A549 (cell line): Measurements from ENCODE around the gene CD300LF. TPM values are rescaled to one million over a fixed set of nuclear protein-coding genes. Genes with fewer than 3 reads are reported as not detected.

Source experiments
- ATAC-seq, 2 experiments: fragments of 200-7000 bp in 1 of 2; fragments of >200 bp in 1 of 2; cut with Nextera tagmentation in 1 of 2; cut with Tn5 transposase in 1 of 2; 3 replicates each; pipeline versions ENCODE4 v1.8.0 to v1.9.1; 2018 to 2020; ENCODE audit warnings: mild to moderate bottlenecking in 1 of 2, moderate library complexity in 1 of 2
- CTCF ChIA-PET: fragments of 300-600 bp; sonication (Branson Sonifier 250); formaldehyde crosslinking; extraction: SDS; loops from one replicate; lab custom pipeline; 2021; ENCODE audit warnings: antibody characterized with exemption, inconsistent platforms; lab: Yijun Ruan, JAX
- POLR2A ChIA-PET: fragments of 350-600 bp; formaldehyde crosslinking; extraction: SDS; loops from one replicate; lab custom pipeline; 2021; ENCODE audit warnings: antibody characterized with exemption, inconsistent platforms; lab: Yijun Ruan, JAX
- DNase-seq, 2 experiments: peaks; one replicate each; pipeline versions ENCODE4 v3.0.0 to v3.0.0-alpha.2; 2011 to 2016; ENCODE audit warnings: low read depth in 1 of 2, low spot score in 1 of 2
- FAIRE-seq: peaks from 2 replicates; lab custom pipeline; 2011; peaks lifted over from hg19 to GRCh38; lab: Jason Lieb, UNC
- H3K27ac ChIP-seq, 2 experiments: fragments of >200 bp; sonication (Bioruptor Twin); formaldehyde crosslinking; 3 replicates each; pipeline ENCODE4 v1.5.1; 2016 to 2017
- H3K4me1 ChIP-seq: fragments of >200 bp; sonication (Bioruptor Twin); formaldehyde crosslinking; 3 replicates; pipeline ENCODE4 v1.6.1; 2016
- H3K4me2 ChIP-seq: fragments of >200 bp; sonication (Bioruptor Twin); formaldehyde crosslinking; 3 replicates; pipeline ENCODE4 v1.6.1; 2016
- H3K4me3 ChIP-seq: fragments of >200 bp; sonication (Bioruptor Twin); formaldehyde crosslinking; 3 replicates; pipeline ENCODE4 v1.5.1; 2016
- H3K9me3 ChIP-seq: fragments of >200 bp; sonication (Bioruptor Twin); formaldehyde crosslinking; 3 replicates; pipeline ENCODE4 v1.6.1; 2016
- BHLHE40 ChIP-seq: IDR thresholded peaks from 2 replicates; pipeline ENCODE4 v1.6.1; 2012; ENCODE audit warnings: low read depth, low read length, inconsistent platforms
- CBX8 ChIP-seq: fragments of 200-600 bp; sonication (generic); IDR thresholded peaks from 2 replicates; pipeline ENCODE4 v1.6.1; 2016
- CEBPB ChIP-seq, 2 experiments: fragments of >200 bp in 1 of 2; sonication (Bioruptor Twin) in 1 of 2; formaldehyde crosslinking in 1 of 2; IDR thresholded peaks; 2 replicates each; pipeline ENCODE4 v1.6.1; 2012 to 2016
- EHF ChIP-seq: fragments of 250-450 bp; sonication (Bioruptor Pico); IDR thresholded peaks from 2 replicates; pipeline ENCODE4 v1.5.0; 2020; ENCODE audit warnings: mild to moderate bottlenecking
- FOSB ChIP-seq: fragments of 250-450 bp; sonication (Bioruptor Pico); IDR thresholded peaks from 2 replicates; pipeline ENCODE4 v1.5.0; 2020; ENCODE audit warnings: mild to moderate bottlenecking, moderate library complexity
- FOSL2 ChIP-seq, 2 experiments: fragments of 450-650 bp in 1 of 2; fragments of >200 bp in 1 of 2; sonication (Bioruptor Twin) in 1 of 2; formaldehyde crosslinking; IDR thresholded peaks; 2 replicates each; pipeline versions ENCODE4 v1.5.0 to v1.6.1; 2016 to 2020; ENCODE audit warnings: mild to moderate bottlenecking in 1 of 2, moderate library complexity in 1 of 2
- HEYL ChIP-seq: fragments of 250-450 bp; sonication (Bioruptor Pico); IDR thresholded peaks from 2 replicates; pipeline ENCODE4 v1.8.0; 2021; ENCODE audit warnings: mild to moderate bottlenecking, moderate library complexity
- HOXB5 ChIP-seq: fragments of 250-450 bp; sonication (Bioruptor Pico); IDR thresholded peaks from 2 replicates; pipeline ENCODE4 v1.5.0; 2020; ENCODE audit warnings: mild to moderate bottlenecking, moderate library complexity
- MAFK ChIP-seq: fragments of 450-650 bp; IDR thresholded peaks from 2 replicates; pipeline ENCODE4 v1.6.1; 2014; ENCODE audit not compliant: partially characterized antibody
- MYC ChIP-seq: IDR thresholded peaks from 2 replicates; pipeline ENCODE4 v1.6.1; 2012; ENCODE audit warnings: mild to moderate bottlenecking, inconsistent platforms, low read length, improper control_type of control experiment, borderline replicate concordance
- NR3C1 ChIP-seq: fragments of >200 bp; sonication (Bioruptor Twin); formaldehyde crosslinking; IDR thresholded peaks from 3 replicates; pipeline ENCODE4 v1.6.1; 2017
- PHF8 ChIP-seq: fragments of 200-600 bp; sonication (generic); IDR thresholded peaks from 2 replicates; pipeline ENCODE4 v1.6.1; 2016; ENCODE audit warnings: low read depth, mild to moderate bottlenecking, antibody characterized with exemption, moderate library complexity, borderline replicate concordance
- POLR2A ChIP-seq: IDR thresholded peaks from 2 replicates; pipeline ENCODE4 v1.6.1; 2012; ENCODE audit warnings: mild to moderate bottlenecking, low read length
- RARB ChIP-seq: fragments of 250-450 bp; sonication (Bioruptor Pico); IDR thresholded peaks from 2 replicates; pipeline ENCODE4 v1.8.0; 2021; ENCODE audit warnings: mild to moderate bottlenecking, moderate library complexity
- RCOR1 ChIP-seq: fragments of 150-350 bp; IDR thresholded peaks from 2 replicates; pipeline ENCODE4 v1.6.1; 2014; ENCODE audit warnings: antibody characterized with exemption, low read length, low read depth
- SMC3 ChIP-seq: fragments of >200 bp; sonication (Bioruptor Twin); formaldehyde crosslinking; IDR thresholded peaks from 3 replicates; pipeline ENCODE4 v1.6.1; 2018; ENCODE audit warnings: inconsistent platforms
- SREBF2 ChIP-seq: fragments of 450-650 bp; IDR thresholded peaks from 2 replicates; pipeline ENCODE4 v1.6.1; 2014; ENCODE audit warnings: mild to moderate bottlenecking, moderate library complexity
- TFCP2L1 ChIP-seq: fragments of 250-450 bp; sonication (Bioruptor Pico); IDR thresholded peaks from 2 replicates; pipeline ENCODE4 v1.5.0; 2021; ENCODE audit warnings: mild to moderate bottlenecking
- TP53 ChIP-seq: fragments of 250-450 bp; sonication (Bioruptor Pico); IDR thresholded peaks from 2 replicates; pipeline ENCODE4 v1.5.0; 2021; ENCODE audit warnings: mild to moderate bottlenecking, moderate library complexity
- WGBS: methylation state at CpG from one replicate; pipeline ENCODE4 v1.1.6; 2017; ENCODE audit errors: missing lambda C conversion rate; 5-methylcytosine and 5-hydroxymethylcytosine counted together
- polyA plus RNA-seq, 4 experiments: library from polyadenylated mRNA; depleted of rRNA in 3 of 4; stranded (reverse); fragments of >200 nt; fragmentation: RNase III in 1 of 4; extraction: RNeasy Plus Mini Kit Qiagen cat#74134 plus additional on column Dnase treatment in 1 of 4; gene quantifications; 2 replicates in 3 of 4; 3 replicates in 1 of 4; pipeline ENCODE4 v1.2.3, GENCODE V29; 2011 to 2017
- TF ChIP-seq, protein P1 (sequence below): fragments of >200 bp; sonication (Bioruptor Twin); formaldehyde crosslinking; IDR thresholded peaks from 3 replicates; pipeline ENCODE4 v1.6.1; 2016
- TF ChIP-seq, protein P2 (sequence below): fragments of 450-650 bp; IDR thresholded peaks from 2 replicates; pipeline ENCODE4 v1.6.1; 2014; ENCODE audit warnings: antibody characterized with exemption
- TF ChIP-seq, protein P3 (sequence below): fragments of >200 bp; sonication (Bioruptor Twin); formaldehyde crosslinking; IDR thresholded peaks from 3 replicates; pipeline ENCODE4 v1.5.1; 2016
- TF ChIP-seq, protein P4 (sequence below): fragments of 200-600 bp; sonication (generic); IDR thresholded peaks from 2 replicates; pipeline ENCODE4 v1.6.1; 2016; ENCODE audit warnings: antibody characterized with exemption, mild to moderate bottlenecking, moderate library complexity
- TF ChIP-seq, protein P5 (sequence below): IDR thresholded peaks from 2 replicates; pipeline ENCODE4 v1.6.1; 2012

The CD300LF gene
- polyA plus RNA-seq, 2 of the 4 experiments (the other 2 are of a cell fraction): not detected

DNA sequence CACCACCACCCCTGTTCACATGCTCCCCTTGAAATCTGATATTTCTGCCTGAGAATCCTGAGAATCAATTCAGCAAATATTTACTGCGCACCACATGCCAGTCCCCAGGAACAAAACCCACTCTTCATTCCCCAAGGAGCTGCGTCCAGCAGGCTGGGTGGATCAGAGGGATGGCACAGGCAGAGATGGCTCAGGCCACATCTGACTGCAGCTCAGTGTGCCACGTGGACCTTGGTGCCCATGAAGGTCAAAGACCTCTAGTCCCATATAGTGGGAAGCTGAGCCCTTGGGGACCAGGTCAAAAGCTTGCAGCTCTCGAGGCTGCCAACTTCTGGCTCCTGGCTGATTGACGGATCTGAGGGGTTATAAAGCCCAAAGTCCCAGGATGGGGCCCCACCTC is 31.8 kb downstream of the CD300LF start:
- ChIA-PET POLR2A (no interaction called here), CTCF (interaction anchor here (0.8 to 2.0 kb wide), 8 partner anchors 9 to 56 kb away, joined by 3 to 10 read pairs (median 3); partner anchors contain the start of gene RAB37)
- Histone ChIP-seq H3K4me1 (peaks cover 16% of the 10 kb centered on the region), H3K4me3 (no peak overlapping the region), H3K27ac (no peak overlapping the region), H3K4me2 (no peak overlapping the region), H3K9me3 (no peaks in the 10 kb centered on the region)
- ATAC-seq (no peak), DNase-seq (no peak), FAIRE-seq (no peak)
- TF ChIP-seq, protein P1, sequence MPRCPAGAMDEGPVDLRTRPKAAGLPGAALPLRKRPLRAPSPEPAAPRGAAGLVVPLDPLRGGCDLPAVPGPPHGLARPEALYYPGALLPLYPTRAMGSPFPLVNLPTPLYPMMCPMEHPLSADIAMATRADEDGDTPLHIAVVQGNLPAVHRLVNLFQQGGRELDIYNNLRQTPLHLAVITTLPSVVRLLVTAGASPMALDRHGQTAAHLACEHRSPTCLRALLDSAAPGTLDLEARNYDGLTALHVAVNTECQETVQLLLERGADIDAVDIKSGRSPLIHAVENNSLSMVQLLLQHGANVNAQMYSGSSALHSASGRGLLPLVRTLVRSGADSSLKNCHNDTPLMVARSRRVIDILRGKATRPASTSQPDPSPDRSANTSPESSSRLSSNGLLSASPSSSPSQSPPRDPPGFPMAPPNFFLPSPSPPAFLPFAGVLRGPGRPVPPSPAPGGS: no peak
- TF ChIP-seq, protein P2, sequence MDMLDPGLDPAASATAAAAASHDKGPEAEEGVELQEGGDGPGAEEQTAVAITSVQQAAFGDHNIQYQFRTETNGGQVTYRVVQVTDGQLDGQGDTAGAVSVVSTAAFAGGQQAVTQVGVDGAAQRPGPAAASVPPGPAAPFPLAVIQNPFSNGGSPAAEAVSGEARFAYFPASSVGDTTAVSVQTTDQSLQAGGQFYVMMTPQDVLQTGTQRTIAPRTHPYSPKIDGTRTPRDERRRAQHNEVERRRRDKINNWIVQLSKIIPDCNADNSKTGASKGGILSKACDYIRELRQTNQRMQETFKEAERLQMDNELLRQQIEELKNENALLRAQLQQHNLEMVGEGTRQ: no peak
- TF ChIP-seq, protein P3, sequence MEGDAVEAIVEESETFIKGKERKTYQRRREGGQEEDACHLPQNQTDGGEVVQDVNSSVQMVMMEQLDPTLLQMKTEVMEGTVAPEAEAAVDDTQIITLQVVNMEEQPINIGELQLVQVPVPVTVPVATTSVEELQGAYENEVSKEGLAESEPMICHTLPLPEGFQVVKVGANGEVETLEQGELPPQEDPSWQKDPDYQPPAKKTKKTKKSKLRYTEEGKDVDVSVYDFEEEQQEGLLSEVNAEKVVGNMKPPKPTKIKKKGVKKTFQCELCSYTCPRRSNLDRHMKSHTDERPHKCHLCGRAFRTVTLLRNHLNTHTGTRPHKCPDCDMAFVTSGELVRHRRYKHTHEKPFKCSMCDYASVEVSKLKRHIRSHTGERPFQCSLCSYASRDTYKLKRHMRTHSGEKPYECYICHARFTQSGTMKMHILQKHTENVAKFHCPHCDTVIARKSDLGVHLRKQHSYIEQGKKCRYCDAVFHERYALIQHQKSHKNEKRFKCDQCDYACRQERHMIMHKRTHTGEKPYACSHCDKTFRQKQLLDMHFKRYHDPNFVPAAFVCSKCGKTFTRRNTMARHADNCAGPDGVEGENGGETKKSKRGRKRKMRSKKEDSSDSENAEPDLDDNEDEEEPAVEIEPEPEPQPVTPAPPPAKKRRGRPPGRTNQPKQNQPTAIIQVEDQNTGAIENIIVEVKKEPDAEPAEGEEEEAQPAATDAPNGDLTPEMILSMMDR: no peak
- no peak for TF ChIP-seq CBX8
- no peak for TF ChIP-seq TFCP2L1 (CRISPR knock-in tag)
- no peak for TF ChIP-seq MYC
- no peak for TF ChIP-seq MAFK
- no peak for TF ChIP-seq BHLHE40
- TF ChIP-seq POLR2A: no peak
- no peak for TF ChIP-seq SMC3
- no peak for TF ChIP-seq RARB (CRISPR knock-in tag)
- no peak for TF ChIP-seq EHF (CRISPR knock-in tag)
- TF ChIP-seq NR3C1: no peak
- no peak for TF ChIP-seq FOSB
- TF ChIP-seq HOXB5 (CRISPR knock-in tag): no peak
- TF ChIP-seq CEBPB (IDR thresholded peaks at IDR 0.05): no peak
- no peak for TF ChIP-seq TP53
- TF ChIP-seq FOSL2 (IDR thresholded peaks at IDR 0.05): no peak
- no peak for TF ChIP-seq FOSL2 (CRISPR knock-in tag; IDR thresholded peaks at IDR 0.05)
- TF ChIP-seq, protein P4, sequence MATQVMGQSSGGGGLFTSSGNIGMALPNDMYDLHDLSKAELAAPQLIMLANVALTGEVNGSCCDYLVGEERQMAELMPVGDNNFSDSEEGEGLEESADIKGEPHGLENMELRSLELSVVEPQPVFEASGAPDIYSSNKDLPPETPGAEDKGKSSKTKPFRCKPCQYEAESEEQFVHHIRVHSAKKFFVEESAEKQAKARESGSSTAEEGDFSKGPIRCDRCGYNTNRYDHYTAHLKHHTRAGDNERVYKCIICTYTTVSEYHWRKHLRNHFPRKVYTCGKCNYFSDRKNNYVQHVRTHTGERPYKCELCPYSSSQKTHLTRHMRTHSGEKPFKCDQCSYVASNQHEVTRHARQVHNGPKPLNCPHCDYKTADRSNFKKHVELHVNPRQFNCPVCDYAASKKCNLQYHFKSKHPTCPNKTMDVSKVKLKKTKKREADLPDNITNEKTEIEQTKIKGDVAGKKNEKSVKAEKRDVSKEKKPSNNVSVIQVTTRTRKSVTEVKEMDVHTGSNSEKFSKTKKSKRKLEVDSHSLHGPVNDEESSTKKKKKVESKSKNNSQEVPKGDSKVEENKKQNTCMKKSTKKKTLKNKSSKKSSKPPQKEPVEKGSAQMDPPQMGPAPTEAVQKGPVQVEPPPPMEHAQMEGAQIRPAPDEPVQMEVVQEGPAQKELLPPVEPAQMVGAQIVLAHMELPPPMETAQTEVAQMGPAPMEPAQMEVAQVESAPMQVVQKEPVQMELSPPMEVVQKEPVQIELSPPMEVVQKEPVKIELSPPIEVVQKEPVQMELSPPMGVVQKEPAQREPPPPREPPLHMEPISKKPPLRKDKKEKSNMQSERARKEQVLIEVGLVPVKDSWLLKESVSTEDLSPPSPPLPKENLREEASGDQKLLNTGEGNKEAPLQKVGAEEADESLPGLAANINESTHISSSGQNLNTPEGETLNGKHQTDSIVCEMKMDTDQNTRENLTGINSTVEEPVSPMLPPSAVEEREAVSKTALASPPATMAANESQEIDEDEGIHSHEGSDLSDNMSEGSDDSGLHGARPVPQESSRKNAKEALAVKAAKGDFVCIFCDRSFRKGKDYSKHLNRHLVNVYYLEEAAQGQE: no peak
- 29% methylated on average over 5 of the region's 5 CpGs for WGBS

DNA sequence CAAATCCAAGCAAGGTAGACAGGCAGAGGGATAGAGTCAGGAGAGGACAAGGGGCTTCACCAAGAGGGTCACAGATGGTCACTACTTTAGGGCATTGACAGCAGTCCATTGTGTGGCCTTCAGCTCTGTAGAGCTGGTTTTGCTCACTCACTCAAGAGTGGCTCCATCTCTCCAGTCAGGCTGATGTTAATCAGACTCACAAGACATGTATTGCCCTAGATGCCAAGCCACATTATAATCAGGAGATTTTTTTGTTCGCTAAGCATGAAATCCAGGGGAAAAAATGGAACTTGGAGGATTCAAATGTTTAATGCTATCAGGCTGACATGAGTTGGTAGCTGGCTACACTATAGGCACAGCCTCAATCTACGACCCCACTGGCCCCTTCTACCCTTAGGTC is 32.5 kb downstream of the CD300LF start:
- CTCF ChIA-PET: interaction anchor here (0.8 to 1.4 kb wide), 6 partner anchors 9 to 57 kb away, joined by 3 to 4 read pairs (median 4); partner anchors contain the start of gene RAB37
- TF ChIP-seq, protein P5, sequence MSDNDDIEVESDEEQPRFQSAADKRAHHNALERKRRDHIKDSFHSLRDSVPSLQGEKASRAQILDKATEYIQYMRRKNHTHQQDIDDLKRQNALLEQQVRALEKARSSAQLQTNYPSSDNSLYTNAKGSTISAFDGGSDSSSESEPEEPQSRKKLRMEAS: no peak
- TF ChIP-seq HEYL (CRISPR knock-in tag) (no peak), POLR2A (no peak), RCOR1 (no peak), PHF8 (no peak), SREBF2 (no peak)
- TF ChIP-seq, all 56 proteins: peak for 0

More for the DNA sequence above, 32.5 kb downstream of the CD300LF start:
- Histone ChIP-seq H3K4me2 (no peak overlapping the region), H3K27ac (no peak overlapping the region), H3K9me3 (no peaks in the 10 kb centered on the region), H3K4me1 (peaks cover 16% of the 10 kb centered on the region), H3K4me3 (no peak overlapping the region)
- no peak for ATAC-seq
- WGBS: 40% methylated on average over 2 of the region's 2 CpGs
- DNase-seq: no peak
- FAIRE-seq: no peak
- POLR2A ChIA-PET: no interaction called here
